ENCODE data around the gene PDE6C. TPM values are rescaled to one million over a fixed set of nuclear protein-coding genes. Genes with fewer than 3 reads are reported as not detected.

PDE6C gene
- total and polyA plus RNA-seq, 2 donors (not counting 1 experiment from before 2014, with no cell fraction given) = not detected

DNA sequence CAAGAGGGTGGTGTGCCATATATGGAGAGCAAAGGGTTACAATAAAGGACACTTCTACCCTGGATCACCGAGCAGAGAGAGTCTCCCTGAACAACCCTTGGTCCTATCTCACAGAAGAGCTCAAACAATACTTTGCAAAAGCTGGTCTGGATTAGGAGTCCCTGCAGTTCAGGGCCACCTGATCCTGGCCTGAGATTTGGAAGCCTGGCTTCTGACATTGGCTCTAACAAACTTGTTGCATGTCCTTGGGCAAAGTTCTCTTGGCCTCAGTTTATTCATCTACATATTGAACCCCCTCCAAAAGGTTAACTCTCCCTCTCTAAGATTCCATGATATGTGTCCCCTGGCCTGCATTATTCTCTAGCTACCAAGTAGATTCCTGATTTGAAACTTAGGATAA is 13.0 kb upstream of the PDE6C start:
- CTCF ChIA-PET = interaction anchor here (1.3 kb wide), 1 partner anchor 9 kb away, joined by 3 read pairs; no protein-coding TSS in a partner anchor
- ATAC-seq (ENCODE audit: low read depth) = no peak
- H3K4me3 ChIP-seq (ENCODE audit: control extremely low read depth in 1 of 5, extremely low read depth in 1 of 5, insufficient read depth in 1 of 5, low read depth in 2 of 5, low read length in 4 of 5) = no peak overlapping the region
- no peaks in the 10 kb centered on the region for H3K79me2 ChIP-seq (ENCODE audit: control insufficient read depth, insufficient read depth, low read length)
- intact Hi-C loops (cut with micrococcal nuclease) = no loop called here
- no peaks in the 10 kb centered on the region for H3K36me3 ChIP-seq (replicated peaks in 1 of 2; ENCODE audit: control extremely low read depth in 1 of 2, control insufficient read depth in 1 of 2, extremely low read depth in 1 of 2, insufficient read depth in 2 of 2, low read length in 1 of 2)
- H3K4me1 ChIP-seq (ENCODE audit: control insufficient read depth in 2 of 2, insufficient read depth in 2 of 2, low read length in 2 of 2) = no peaks in the 10 kb centered on the region
- no peak overlapping the region for H3K4me3 Mint-ChIP-seq
- no peaks in the 10 kb centered on the region for H3K9me3 Mint-ChIP-seq (ENCODE audit: insufficient read depth)
- TF ChIP-seq EZH2 (IDR thresholded peaks at IDR 0.05; ENCODE audit: borderline replicate concordance, insufficient read depth, low read depth, low read length, poor library complexity, severe bottlenecking) = no peak
- TF ChIP-seq, protein P1, sequence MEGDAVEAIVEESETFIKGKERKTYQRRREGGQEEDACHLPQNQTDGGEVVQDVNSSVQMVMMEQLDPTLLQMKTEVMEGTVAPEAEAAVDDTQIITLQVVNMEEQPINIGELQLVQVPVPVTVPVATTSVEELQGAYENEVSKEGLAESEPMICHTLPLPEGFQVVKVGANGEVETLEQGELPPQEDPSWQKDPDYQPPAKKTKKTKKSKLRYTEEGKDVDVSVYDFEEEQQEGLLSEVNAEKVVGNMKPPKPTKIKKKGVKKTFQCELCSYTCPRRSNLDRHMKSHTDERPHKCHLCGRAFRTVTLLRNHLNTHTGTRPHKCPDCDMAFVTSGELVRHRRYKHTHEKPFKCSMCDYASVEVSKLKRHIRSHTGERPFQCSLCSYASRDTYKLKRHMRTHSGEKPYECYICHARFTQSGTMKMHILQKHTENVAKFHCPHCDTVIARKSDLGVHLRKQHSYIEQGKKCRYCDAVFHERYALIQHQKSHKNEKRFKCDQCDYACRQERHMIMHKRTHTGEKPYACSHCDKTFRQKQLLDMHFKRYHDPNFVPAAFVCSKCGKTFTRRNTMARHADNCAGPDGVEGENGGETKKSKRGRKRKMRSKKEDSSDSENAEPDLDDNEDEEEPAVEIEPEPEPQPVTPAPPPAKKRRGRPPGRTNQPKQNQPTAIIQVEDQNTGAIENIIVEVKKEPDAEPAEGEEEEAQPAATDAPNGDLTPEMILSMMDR (IDR thresholded peaks at IDR 0.05) = no peak
- H4K20me1 ChIP-seq (ENCODE audit: control insufficient read depth, insufficient read depth, low read length, poor library complexity, severe bottlenecking) = no peaks in the 10 kb centered on the region
- H3K27ac Mint-ChIP-seq = no peak overlapping the region
- no peak overlapping the region for H2AFZ ChIP-seq (ENCODE audit: insufficient read depth, low read depth, low read length, poor library complexity, severe bottlenecking)
- 100% methylated on average over 1 of the region's 1 CpG for WGBS (ENCODE audit: insufficient coverage)
- H3K4me2 ChIP-seq (replicated peaks; ENCODE audit: low read depth, low read length, poor library complexity, severe bottlenecking) = no peak overlapping the region
- no peak for DNase-seq
- H3K9ac ChIP-seq (ENCODE audit: low read length) = no peak overlapping the region
- POLR2A ChIA-PET = no interaction called here
- peaks cover 42% of the 10 kb centered on the region for H3K27me3 Mint-ChIP-seq
- H3K27me3 ChIP-seq (replicated peaks in 1 of 4; ENCODE audit: control extremely low read depth in 1 of 4, control insufficient read depth in 3 of 4, insufficient read depth in 4 of 4, low read length in 3 of 4) = peaks cover 0 to 14% (median 5%) of the 10 kb centered on the region in 4 experiments
- no peak overlapping the region for H3K27ac ChIP-seq (ENCODE audit: low read length in 2 of 2)
- H3K4me1 Mint-ChIP-seq = peaks cover 1% of the 10 kb centered on the region
- H3K9me3 ChIP-seq (ENCODE audit: control extremely low read depth in 1 of 3, control insufficient read depth in 2 of 3, insufficient read depth in 1 of 3, low read length in 2 of 3) = no peaks in the 10 kb centered on the region

DNA sequence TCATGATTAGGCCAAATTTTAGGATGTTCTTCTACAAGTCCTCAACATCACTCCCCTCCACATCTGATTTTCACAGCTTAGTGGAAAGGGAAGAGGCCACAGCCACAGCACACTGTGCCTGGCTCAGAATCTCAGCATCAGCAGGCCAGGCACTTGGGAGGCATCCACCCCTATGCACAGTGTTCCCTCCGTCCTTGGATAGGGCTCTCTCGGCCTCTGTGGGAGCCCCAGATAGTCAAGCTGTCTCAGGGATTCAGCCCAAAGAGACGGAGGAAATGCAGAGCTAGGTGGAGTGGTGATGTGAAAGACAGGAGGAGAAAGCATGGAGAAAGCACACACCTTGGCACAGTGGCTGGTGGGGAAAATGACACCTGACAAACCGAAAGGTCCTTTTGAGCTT is 12.6 kb upstream of the PDE6C start:
- CTCF ChIA-PET = interaction anchor here (1.3 kb wide), 1 partner anchor 9 kb away, joined by 3 read pairs; no protein-coding TSS in a partner anchor
- Mint-ChIP-seq H3K9me3 (ENCODE audit: insufficient read depth) (no peaks in the 10 kb centered on the region), H3K4me3 (no peak overlapping the region), H3K4me1 (peaks cover 1% of the 10 kb centered on the region), H3K27ac (no peak overlapping the region), H3K27me3 (peaks cover 47% of the 10 kb centered on the region)
- no peak overlapping the region for H3K9ac ChIP-seq (ENCODE audit: low read length)
- ATAC-seq (ENCODE audit: low read depth) (no peak), DNase-seq (no peak)
- peaks cover 0 to 14% (median 7%) of the 10 kb centered on the region in 4 experiments for H3K27me3 ChIP-seq (replicated peaks in 1 of 4; ENCODE audit: control extremely low read depth in 1 of 4, control insufficient read depth in 3 of 4, insufficient read depth in 4 of 4, low read length in 3 of 4)
- no peaks in the 10 kb centered on the region for H3K36me3 ChIP-seq (replicated peaks in 1 of 2; ENCODE audit: control extremely low read depth in 1 of 2, control insufficient read depth in 1 of 2, extremely low read depth in 1 of 2, insufficient read depth in 2 of 2, low read length in 1 of 2)
- H3K4me1 ChIP-seq (ENCODE audit: control insufficient read depth in 2 of 2, insufficient read depth in 2 of 2, low read length in 2 of 2) = no peaks in the 10 kb centered on the region
- H4K20me1 ChIP-seq (ENCODE audit: control insufficient read depth, insufficient read depth, low read length, poor library complexity, severe bottlenecking) = no peaks in the 10 kb centered on the region
- no peaks in the 10 kb centered on the region for H3K9me3 ChIP-seq (ENCODE audit: control extremely low read depth in 1 of 3, control insufficient read depth in 2 of 3, insufficient read depth in 1 of 3, low read length in 2 of 3)
- no peak overlapping the region for H2AFZ ChIP-seq (ENCODE audit: insufficient read depth, low read depth, low read length, poor library complexity, severe bottlenecking)
- no peak overlapping the region for H3K4me3 ChIP-seq (ENCODE audit: control extremely low read depth in 1 of 5, extremely low read depth in 1 of 5, insufficient read depth in 1 of 5, low read depth in 2 of 5, low read length in 4 of 5)
- POLR2A ChIA-PET = no interaction called here
- H3K79me2 ChIP-seq (ENCODE audit: control insufficient read depth, insufficient read depth, low read length) = no peaks in the 10 kb centered on the region
- no peak overlapping the region for H3K4me2 ChIP-seq (replicated peaks; ENCODE audit: low read depth, low read length, poor library complexity, severe bottlenecking)
- no peak overlapping the region for H3K27ac ChIP-seq (ENCODE audit: low read length in 2 of 2)
- intact Hi-C loops (cut with micrococcal nuclease) = no loop called here
- 100% methylated on average over 3 of the region's 4 CpGs for WGBS (ENCODE audit: insufficient coverage)
- TF ChIP-seq EZH2 (IDR thresholded peaks at IDR 0.05; ENCODE audit: borderline replicate concordance, insufficient read depth, low read depth, low read length, poor library complexity, severe bottlenecking) = no peak
- TF ChIP-seq, protein P1 (IDR thresholded peaks at IDR 0.05) = no peak

Data from B cell (primary cell).